GM12878 (cell line): ENCODE measurements around the gene CTNNBL1.

Experiments
- CBX5 ChIP-seq: sonication (generic); IDR thresholded peaks from 2 replicates; pipeline ENCODE4 v1.6.1; 2016; ENCODE audit warnings: low read depth, moderate library complexity, mild to moderate bottlenecking, inconsistent platforms
- CHD2 ChIP-seq: IDR thresholded peaks from 2 replicates; pipeline ENCODE4 v1.6.1; 2011; ENCODE audit warnings: low read depth, low read length, improper control_type of control experiment, borderline replicate concordance
- EZH2 ChIP-seq: IDR thresholded peaks from 2 replicates; pipeline ENCODE4 v1.6.1; 2012; ENCODE audit warnings: low read depth, mild to moderate bottlenecking, control low read depth, inconsistent platforms, low read length, borderline replicate concordance; ENCODE audit not compliant: control insufficient read depth
- MXI1 ChIP-seq: fragments of 150-350 bp; IDR thresholded peaks from 2 replicates; pipeline ENCODE4 v1.6.1; 2011; ENCODE audit warnings: low read depth, mild to moderate bottlenecking, inconsistent platforms, low read length, improper control_type of control experiment
- MYC ChIP-seq: IDR thresholded peaks from 2 replicates; pipeline ENCODE4 v1.6.1; 2011; ENCODE audit warnings: mild to moderate bottlenecking, low read length, moderate library complexity, inconsistent platforms; ENCODE audit not compliant: insufficient read depth, insufficient replicate concordance, insufficient read length, severe bottlenecking
- SRF ChIP-seq, 2 experiments: IDR thresholded peaks; 2 replicates each; pipeline ENCODE4 v1.6.1; 2011; ENCODE audit warnings: low read depth in 2 of 2, low read length in 2 of 2, mild to moderate bottlenecking in 1 of 2, moderate library complexity in 1 of 2
- STAT1 ChIP-seq: fragments of 450-650 bp; conservative IDR thresholded peaks from 2 replicates; pipeline ENCODE4 v1.6.1; 2014; ENCODE audit warnings: antibody characterized with exemption, mild to moderate bottlenecking
- WRNIP1 ChIP-seq: IDR thresholded peaks from 2 replicates; pipeline ENCODE4 v1.6.1; 2011; ENCODE audit warnings: low read depth, low read length, improper control_type of control experiment, borderline replicate concordance
- ZBED1 ChIP-seq: IDR thresholded peaks from 2 replicates; pipeline ENCODE4 v1.6.1; 2016; ENCODE audit warnings: borderline replicate concordance
- ZNF274 ChIP-seq: IDR thresholded peaks from one replicate; pipeline ENCODE4 v1.8.0; 2011; ENCODE audit not compliant: insufficient read length, insufficient read depth
- TF ChIP-seq, protein P1 (sequence below): fragments of 450-650 bp; IDR thresholded peaks from 2 replicates; pipeline ENCODE4 v1.6.1; 2016; ENCODE audit warnings: mild to moderate bottlenecking, moderate library complexity, borderline replicate concordance
- TF ChIP-seq, protein P2 (sequence below): IDR thresholded peaks from 2 replicates; pipeline ENCODE4 v1.6.1; 2012; ENCODE audit warnings: mild to moderate bottlenecking, low read depth, low read length

- TF ChIP-seq, protein P1, sequence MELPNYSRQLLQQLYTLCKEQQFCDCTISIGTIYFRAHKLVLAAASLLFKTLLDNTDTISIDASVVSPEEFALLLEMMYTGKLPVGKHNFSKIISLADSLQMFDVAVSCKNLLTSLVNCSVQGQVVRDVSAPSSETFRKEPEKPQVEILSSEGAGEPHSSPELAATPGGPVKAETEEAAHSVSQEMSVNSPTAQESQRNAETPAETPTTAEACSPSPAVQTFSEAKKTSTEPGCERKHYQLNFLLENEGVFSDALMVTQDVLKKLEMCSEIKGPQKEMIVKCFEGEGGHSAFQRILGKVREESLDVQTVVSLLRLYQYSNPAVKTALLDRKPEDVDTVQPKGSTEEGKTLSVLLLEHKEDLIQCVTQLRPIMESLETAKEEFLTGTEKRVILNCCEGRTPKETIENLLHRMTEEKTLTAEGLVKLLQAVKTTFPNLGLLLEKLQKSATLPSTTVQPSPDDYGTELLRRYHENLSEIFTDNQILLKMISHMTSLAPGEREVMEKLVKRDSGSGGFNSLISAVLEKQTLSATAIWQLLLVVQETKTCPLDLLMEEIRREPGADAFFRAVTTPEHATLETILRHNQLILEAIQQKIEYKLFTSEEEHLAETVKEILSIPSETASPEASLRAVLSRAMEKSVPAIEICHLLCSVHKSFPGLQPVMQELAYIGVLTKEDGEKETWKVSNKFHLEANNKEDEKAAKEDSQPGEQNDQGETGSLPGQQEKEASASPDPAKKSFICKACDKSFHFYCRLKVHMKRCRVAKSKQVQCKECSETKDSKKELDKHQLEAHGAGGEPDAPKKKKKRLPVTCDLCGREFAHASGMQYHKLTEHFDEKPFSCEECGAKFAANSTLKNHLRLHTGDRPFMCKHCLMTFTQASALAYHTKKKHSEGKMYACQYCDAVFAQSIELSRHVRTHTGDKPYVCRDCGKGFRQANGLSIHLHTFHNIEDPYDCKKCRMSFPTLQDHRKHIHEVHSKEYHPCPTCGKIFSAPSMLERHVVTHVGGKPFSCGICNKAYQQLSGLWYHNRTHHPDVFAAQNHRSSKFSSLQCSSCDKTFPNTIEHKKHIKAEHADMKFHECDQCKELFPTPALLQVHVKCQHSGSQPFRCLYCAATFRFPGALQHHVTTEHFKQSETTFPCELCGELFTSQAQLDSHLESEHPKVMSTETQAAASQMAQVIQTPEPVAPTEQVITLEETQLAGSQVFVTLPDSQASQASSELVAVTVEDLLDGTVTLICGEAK: no peak
- TF ChIP-seq CHD2 (no peak), CBX5 (no peak), ZBED1 (no peak), WRNIP1 (no peak), SRF (IDR thresholded peaks at IDR 0.05; ENCODE audit: low read depth in 2 of 2, low read length in 2 of 2) (no peak), ZNF274 (no peak), MYC (no peak), MXI1 (no peak), STAT1 (no peak), EZH2 (no peak)
- TF ChIP-seq, protein P2, sequence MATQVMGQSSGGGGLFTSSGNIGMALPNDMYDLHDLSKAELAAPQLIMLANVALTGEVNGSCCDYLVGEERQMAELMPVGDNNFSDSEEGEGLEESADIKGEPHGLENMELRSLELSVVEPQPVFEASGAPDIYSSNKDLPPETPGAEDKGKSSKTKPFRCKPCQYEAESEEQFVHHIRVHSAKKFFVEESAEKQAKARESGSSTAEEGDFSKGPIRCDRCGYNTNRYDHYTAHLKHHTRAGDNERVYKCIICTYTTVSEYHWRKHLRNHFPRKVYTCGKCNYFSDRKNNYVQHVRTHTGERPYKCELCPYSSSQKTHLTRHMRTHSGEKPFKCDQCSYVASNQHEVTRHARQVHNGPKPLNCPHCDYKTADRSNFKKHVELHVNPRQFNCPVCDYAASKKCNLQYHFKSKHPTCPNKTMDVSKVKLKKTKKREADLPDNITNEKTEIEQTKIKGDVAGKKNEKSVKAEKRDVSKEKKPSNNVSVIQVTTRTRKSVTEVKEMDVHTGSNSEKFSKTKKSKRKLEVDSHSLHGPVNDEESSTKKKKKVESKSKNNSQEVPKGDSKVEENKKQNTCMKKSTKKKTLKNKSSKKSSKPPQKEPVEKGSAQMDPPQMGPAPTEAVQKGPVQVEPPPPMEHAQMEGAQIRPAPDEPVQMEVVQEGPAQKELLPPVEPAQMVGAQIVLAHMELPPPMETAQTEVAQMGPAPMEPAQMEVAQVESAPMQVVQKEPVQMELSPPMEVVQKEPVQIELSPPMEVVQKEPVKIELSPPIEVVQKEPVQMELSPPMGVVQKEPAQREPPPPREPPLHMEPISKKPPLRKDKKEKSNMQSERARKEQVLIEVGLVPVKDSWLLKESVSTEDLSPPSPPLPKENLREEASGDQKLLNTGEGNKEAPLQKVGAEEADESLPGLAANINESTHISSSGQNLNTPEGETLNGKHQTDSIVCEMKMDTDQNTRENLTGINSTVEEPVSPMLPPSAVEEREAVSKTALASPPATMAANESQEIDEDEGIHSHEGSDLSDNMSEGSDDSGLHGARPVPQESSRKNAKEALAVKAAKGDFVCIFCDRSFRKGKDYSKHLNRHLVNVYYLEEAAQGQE: no peak
These were observed 181.8 kb downstream of the CTNNBL1 start for GRCh38 chr20:37875460-37876175.
